WTC11 (cell line): ENCODE data around the gene SPTAN1.

Source experiments
- ESRRA ChIP-seq: sonication (generic); formaldehyde crosslinking; IDR thresholded peaks from 2 replicates; pipeline ENCODE4 v1.8.1; 2022; ENCODE audit warnings: mild to moderate bottlenecking, missing genetic modification reagents, borderline replicate concordance
- ETV6 ChIP-seq: sonication (generic); formaldehyde crosslinking; IDR thresholded peaks from 2 replicates; pipeline ENCODE4 v1.8.1; 2022; ENCODE audit warnings: mild to moderate bottlenecking, missing genetic modification reagents
- NFYB ChIP-seq: sonication (generic); formaldehyde crosslinking; conservative IDR thresholded peaks from 2 replicates; pipeline ENCODE4 v1.8.0; 2022; ENCODE audit warnings: low read depth, missing genetic modification reagents
- NR1H2 ChIP-seq: sonication (generic); formaldehyde crosslinking; IDR thresholded peaks from 2 replicates; pipeline ENCODE4 v1.9.0; 2021; ENCODE audit warnings: mild to moderate bottlenecking, moderate library complexity, missing genetic modification reagents
- NR2C2 ChIP-seq: sonication (generic); formaldehyde crosslinking; IDR thresholded peaks from 2 replicates; pipeline ENCODE4 v1.8.0; 2022; ENCODE audit warnings: mild to moderate bottlenecking, missing genetic modification reagents
- ZNF232 ChIP-seq: sonication (generic); formaldehyde crosslinking; IDR thresholded peaks from 2 replicates; pipeline ENCODE4 v1.8.0; 2022; ENCODE audit warnings: mild to moderate bottlenecking, missing genetic modification reagents
- TF ChIP-seq, protein P1 (sequence below): fragments of 200-600 bp; IDR thresholded peaks from 2 replicates; pipeline ENCODE4 v1.8.0; 2022; ENCODE audit warnings: antibody characterized with exemption
- TF ChIP-seq, protein P2 (sequence below): sonication (generic); formaldehyde crosslinking; conservative IDR thresholded peaks from 2 replicates; pipeline ENCODE4 v1.8.1; 2023; ENCODE audit warnings: mild to moderate bottlenecking, low read depth, missing genetic modification reagents, moderate library complexity
- TF ChIP-seq, protein P3 (sequence below): sonication (generic); formaldehyde crosslinking; IDR thresholded peaks from 2 replicates; pipeline ENCODE4 v1.8.1; 2022; ENCODE audit warnings: low read depth, missing genetic modification reagents, borderline replicate concordance
- TF ChIP-seq, protein P4 (sequence below): fragments of 250-450 bp; sonication (Bioruptor Pico); IDR thresholded peaks from 2 replicates; pipeline ENCODE4 v1.8.0; 2021; ENCODE audit warnings: mild to moderate bottlenecking
- TF ChIP-seq, protein P5 (sequence below): sonication (generic); formaldehyde crosslinking; IDR thresholded peaks from 2 replicates; pipeline ENCODE4 v1.8.1; 2023; ENCODE audit warnings: mild to moderate bottlenecking, moderate library complexity, missing genetic modification reagents

DNA sequence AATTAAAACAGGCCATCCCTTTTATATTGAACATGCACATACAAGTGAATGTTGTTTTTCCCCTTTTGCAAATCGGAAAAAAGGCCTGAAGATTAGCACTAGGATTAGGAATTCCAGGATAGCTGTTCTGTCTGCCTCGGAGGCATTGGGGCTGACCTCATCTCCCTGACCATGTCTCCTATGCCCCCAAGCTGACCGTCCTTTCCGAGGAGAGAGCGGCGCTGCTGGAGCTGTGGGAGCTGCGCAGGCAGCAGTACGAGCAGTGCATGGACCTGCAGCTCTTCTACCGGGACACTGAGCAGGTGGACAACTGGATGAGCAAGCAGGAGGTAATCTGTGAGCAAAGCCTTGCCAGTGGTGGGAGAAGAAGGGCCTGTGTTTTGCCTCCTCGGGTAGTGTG, 28.3 kb downstream of the SPTAN1 start:
- TF ChIP-seq, protein P1, sequence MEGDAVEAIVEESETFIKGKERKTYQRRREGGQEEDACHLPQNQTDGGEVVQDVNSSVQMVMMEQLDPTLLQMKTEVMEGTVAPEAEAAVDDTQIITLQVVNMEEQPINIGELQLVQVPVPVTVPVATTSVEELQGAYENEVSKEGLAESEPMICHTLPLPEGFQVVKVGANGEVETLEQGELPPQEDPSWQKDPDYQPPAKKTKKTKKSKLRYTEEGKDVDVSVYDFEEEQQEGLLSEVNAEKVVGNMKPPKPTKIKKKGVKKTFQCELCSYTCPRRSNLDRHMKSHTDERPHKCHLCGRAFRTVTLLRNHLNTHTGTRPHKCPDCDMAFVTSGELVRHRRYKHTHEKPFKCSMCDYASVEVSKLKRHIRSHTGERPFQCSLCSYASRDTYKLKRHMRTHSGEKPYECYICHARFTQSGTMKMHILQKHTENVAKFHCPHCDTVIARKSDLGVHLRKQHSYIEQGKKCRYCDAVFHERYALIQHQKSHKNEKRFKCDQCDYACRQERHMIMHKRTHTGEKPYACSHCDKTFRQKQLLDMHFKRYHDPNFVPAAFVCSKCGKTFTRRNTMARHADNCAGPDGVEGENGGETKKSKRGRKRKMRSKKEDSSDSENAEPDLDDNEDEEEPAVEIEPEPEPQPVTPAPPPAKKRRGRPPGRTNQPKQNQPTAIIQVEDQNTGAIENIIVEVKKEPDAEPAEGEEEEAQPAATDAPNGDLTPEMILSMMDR = no peak
- TF ChIP-seq, protein P2, sequence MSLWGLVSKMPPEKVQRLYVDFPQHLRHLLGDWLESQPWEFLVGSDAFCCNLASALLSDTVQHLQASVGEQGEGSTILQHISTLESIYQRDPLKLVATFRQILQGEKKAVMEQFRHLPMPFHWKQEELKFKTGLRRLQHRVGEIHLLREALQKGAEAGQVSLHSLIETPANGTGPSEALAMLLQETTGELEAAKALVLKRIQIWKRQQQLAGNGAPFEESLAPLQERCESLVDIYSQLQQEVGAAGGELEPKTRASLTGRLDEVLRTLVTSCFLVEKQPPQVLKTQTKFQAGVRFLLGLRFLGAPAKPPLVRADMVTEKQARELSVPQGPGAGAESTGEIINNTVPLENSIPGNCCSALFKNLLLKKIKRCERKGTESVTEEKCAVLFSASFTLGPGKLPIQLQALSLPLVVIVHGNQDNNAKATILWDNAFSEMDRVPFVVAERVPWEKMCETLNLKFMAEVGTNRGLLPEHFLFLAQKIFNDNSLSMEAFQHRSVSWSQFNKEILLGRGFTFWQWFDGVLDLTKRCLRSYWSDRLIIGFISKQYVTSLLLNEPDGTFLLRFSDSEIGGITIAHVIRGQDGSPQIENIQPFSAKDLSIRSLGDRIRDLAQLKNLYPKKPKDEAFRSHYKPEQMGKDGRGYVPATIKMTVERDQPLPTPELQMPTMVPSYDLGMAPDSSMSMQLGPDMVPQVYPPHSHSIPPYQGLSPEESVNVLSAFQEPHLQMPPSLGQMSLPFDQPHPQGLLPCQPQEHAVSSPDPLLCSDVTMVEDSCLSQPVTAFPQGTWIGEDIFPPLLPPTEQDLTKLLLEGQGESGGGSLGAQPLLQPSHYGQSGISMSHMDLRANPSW (CRISPR knock-in tag) = no peak
- TF ChIP-seq ETV6 (CRISPR knock-in tag) = no peak
- TF ChIP-seq, protein P3, sequence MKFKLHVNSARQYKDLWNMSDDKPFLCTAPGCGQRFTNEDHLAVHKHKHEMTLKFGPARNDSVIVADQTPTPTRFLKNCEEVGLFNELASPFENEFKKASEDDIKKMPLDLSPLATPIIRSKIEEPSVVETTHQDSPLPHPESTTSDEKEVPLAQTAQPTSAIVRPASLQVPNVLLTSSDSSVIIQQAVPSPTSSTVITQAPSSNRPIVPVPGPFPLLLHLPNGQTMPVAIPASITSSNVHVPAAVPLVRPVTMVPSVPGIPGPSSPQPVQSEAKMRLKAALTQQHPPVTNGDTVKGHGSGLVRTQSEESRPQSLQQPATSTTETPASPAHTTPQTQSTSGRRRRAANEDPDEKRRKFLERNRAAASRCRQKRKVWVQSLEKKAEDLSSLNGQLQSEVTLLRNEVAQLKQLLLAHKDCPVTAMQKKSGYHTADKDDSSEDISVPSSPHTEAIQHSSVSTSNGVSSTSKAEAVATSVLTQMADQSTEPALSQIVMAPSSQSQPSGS = no peak
- TF ChIP-seq, protein P4, sequence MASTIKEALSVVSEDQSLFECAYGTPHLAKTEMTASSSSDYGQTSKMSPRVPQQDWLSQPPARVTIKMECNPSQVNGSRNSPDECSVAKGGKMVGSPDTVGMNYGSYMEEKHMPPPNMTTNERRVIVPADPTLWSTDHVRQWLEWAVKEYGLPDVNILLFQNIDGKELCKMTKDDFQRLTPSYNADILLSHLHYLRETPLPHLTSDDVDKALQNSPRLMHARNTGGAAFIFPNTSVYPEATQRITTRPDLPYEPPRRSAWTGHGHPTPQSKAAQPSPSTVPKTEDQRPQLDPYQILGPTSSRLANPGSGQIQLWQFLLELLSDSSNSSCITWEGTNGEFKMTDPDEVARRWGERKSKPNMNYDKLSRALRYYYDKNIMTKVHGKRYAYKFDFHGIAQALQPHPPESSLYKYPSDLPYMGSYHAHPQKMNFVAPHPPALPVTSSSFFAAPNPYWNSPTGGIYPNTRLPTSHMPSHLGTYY (CRISPR knock-in tag) = no peak
- no peak for TF ChIP-seq NFYB (CRISPR knock-in tag)
- no peak for TF ChIP-seq ESRRA
- TF ChIP-seq, protein P5, sequence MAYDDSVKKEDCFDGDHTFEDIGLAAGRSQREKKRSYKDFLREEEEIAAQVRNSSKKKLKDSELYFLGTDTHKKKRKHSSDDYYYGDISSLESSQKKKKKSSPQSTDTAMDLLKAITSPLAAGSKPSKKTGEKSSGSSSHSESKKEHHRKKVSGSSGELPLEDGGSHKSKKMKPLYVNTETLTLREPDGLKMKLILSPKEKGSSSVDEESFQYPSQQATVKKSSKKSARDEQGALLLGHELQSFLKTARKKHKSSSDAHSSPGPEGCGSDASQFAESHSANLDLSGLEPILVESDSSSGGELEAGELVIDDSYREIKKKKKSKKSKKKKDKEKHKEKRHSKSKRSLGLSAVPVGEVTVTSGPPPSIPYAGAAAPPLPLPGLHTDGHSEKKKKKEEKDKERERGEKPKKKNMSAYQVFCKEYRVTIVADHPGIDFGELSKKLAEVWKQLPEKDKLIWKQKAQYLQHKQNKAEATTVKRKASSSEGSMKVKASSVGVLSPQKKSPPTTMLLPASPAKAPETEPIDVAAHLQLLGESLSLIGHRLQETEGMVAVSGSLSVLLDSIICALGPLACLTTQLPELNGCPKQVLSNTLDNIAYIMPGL (CRISPR knock-in tag) = no peak
- no peak for TF ChIP-seq NR2C2
- no peak for TF ChIP-seq ZNF232 (CRISPR knock-in tag)
- TF ChIP-seq NR1H2 (CRISPR knock-in tag) = no peak
